Ovary (tissue), 9 donors: ENCODE measurements around the gene C5orf52. TPM values are rescaled to one million over a fixed set of nuclear protein-coding genes. Genes with fewer than 3 reads are reported as not detected.

Experiments
- DNase-seq, 5 donors: peaks; one replicate each; pipeline ENCODE4 v3.0.0-alpha.2; 2019 to 2020
- H3K27ac ChIP-seq, 2 donors: fragments of 200-600 bp; one replicate each; pipeline versions ENCODE4 v1.5.1 to v1.8.0; 2019 to 2022
- H3K27me3 ChIP-seq: fragments of 200-600 bp; one replicate; pipeline ENCODE4 v1.8.0; 2022
- H3K36me3 ChIP-seq: fragments of 200-600 bp; sonication (generic); one replicate; pipeline ENCODE4 v1.5.1; 2019
- H3K4me1 ChIP-seq: one replicate; pipeline ENCODE4 v1.8.1; 2013; ENCODE audit warnings: mild to moderate bottlenecking, moderate library complexity; ENCODE audit not compliant: insufficient read depth
- H3K4me3 ChIP-seq: fragments of 200-600 bp; sonication (generic); one replicate; pipeline ENCODE4 v1.5.1; 2017
- H3K9me3 ChIP-seq, 2 donors: fragments of 200-600 bp in 1 of 2; sonication (generic) in 1 of 2; one replicate each; pipeline versions ENCODE4 v1.5.1 to v1.8.1; 2013 to 2019; ENCODE audit warnings: mild to moderate bottlenecking in 1 of 2, moderate library complexity in 1 of 2
- CTCF ChIP-seq, 3 donors: fragments of 450-650 bp in 2 of 3; fragments of 200-600 bp in 1 of 3; IDR thresholded peaks; one replicate each; pipeline versions ENCODE4 v1.5.1 to v1.8.0; 2016 to 2022; ENCODE audit warnings: antibody characterized with exemption in 3 of 3, mild to moderate bottlenecking in 1 of 3
- EP300 ChIP-seq: sonication (generic); formaldehyde crosslinking; IDR thresholded peaks from one replicate; pipeline ENCODE4 v1.6.1; 2017; ENCODE audit warnings: antibody characterized with exemption
- POLR2A ChIP-seq: fragments of 450-650 bp; IDR thresholded peaks from one replicate; pipeline ENCODE4 v1.6.1; 2017; ENCODE audit warnings: antibody characterized with exemption, mild to moderate bottlenecking, moderate library complexity
- WGBS, 3 donors: extraction: QIAGEN DNeasy Blood & Tissue Kit in 1 of 3; methylation state at CpG; one replicate each; pipeline versions ENCODE4 v1.1.5 to v1.1.7; 2013 to 2017; 5-methylcytosine and 5-hydroxymethylcytosine counted together
- intact Hi-C, 4 donors: fragments of 100-400 bp; cut with DNase I; formaldehyde crosslinking; loops; one replicate each; pipeline versions ENCODE4 v1.11.0 to v1.15.1; 2022 to 2023
- polyA plus RNA-seq, 2 donors: library from polyadenylated mRNA; stranded (reverse); fragments of 200-250 nt in 1 of 2; fragments of 350-450 nt in 1 of 2; fragmentation: Illumina TruSeq in 1 of 2; extraction: RNeasy Lipid Tissue Mini Kit (QIAGEN cat#74804) in 1 of 2; gene quantifications; one replicate each; pipeline ENCODE4 v1.2.3, GENCODE V29; 2013 to 2014
- total RNA-seq, 7 donors: library from RNA; depleted of rRNA in 2 of 7; stranded (reverse); fragments of >200 nt in 2 of 7; fragmentation: NEBNext Ultra II Directional in 3 of 7; extraction: Animal tissue kit (Norgen Biotek cat#: 25700) in 3 of 7; gene quantifications; one replicate each; pipeline versions ENCODE4 v1.1.0 to v1.2.4, GENCODE V29; 2016 to 2023
- donor health status: DM: no; HTN: no; CAD: no; lungs with moderate emphysema.
- donor health status: DM: no; HTN: no; CAD: no.
- donor health status: Bipolar disorder and iron deficiency.
- donor health status: DM: yes; HTN: yes; CAD: no.
- donor health status: DM: no; HTN: no; CAD: no.
- donor health status: DM: yes; HTN: yes; CAD: no.

The C5orf52 gene
- total and polyA plus RNA-seq, 9 donors = not detected

- Histone ChIP-seq H3K27ac (no peak overlapping the region), H3K27me3 (no peaks in the 10 kb centered on the region), H3K9me3 (no peaks in the 10 kb centered on the region), H3K36me3 (no peaks in the 10 kb centered on the region), H3K4me1 (no peaks in the 10 kb centered on the region), H3K4me3 (no peak overlapping the region)
- intact Hi-C loops = no loop called here
- no peak for TF ChIP-seq POLR2A
- no peak for TF ChIP-seq CTCF (IDR thresholded peaks at IDR 0.05)
- no peak for TF ChIP-seq EP300
- 85 to 89% (median 89%) methylated on average over 8 of the region's 8 CpGs for WGBS, 3 donors
- DNase-seq = no peak
Measured at GRCh38 chr5:157659868-157660660, 11.3 kb upstream of the C5orf52 start.

GRCh38 chr5:157665467-157666070 lies 5.8 kb upstream of the C5orf52 start:
- DNase-seq = no peak

GRCh38 chr5:157668356-157668755 lies 3.0 kb upstream of the C5orf52 start:
- no peaks in the 10 kb centered on the region for H3K27me3 ChIP-seq
- no peak overlapping the region for H3K4me3 ChIP-seq
- peaks cover 5% of the 10 kb centered on the region for H3K4me1 ChIP-seq
- TF ChIP-seq EP300 = no peak
- no peak for TF ChIP-seq POLR2A
- TF ChIP-seq CTCF (IDR thresholded peaks at IDR 0.05) = no peak
- H3K27ac ChIP-seq = no peak overlapping the region
- intact Hi-C loops = no loop called here
- no peaks in the 10 kb centered on the region for H3K9me3 ChIP-seq
- DNase-seq = no peak
- 68 to 92% (median 70%) methylated on average over 1 of the region's 1 CpG for WGBS, 3 donors
- no peaks in the 10 kb centered on the region for H3K36me3 ChIP-seq

More at GRCh38 chr5:157665467-157666070, 5.8 kb upstream of the C5orf52 start:
- no peaks in the 10 kb centered on the region for H3K9me3 ChIP-seq
- WGBS, 3 donors = 74 to 83% (median 80%) methylated on average over 2 of the region's 2 CpGs
- no peaks in the 10 kb centered on the region for H3K27me3 ChIP-seq
- H3K36me3 ChIP-seq = no peaks in the 10 kb centered on the region
- no peaks in the 10 kb centered on the region for H3K4me1 ChIP-seq
- no peak overlapping the region for H3K4me3 ChIP-seq
- intact Hi-C loops = no loop called here
- TF ChIP-seq CTCF (IDR thresholded peaks at IDR 0.05) (no peak), POLR2A (no peak), EP300 (no peak)
- no peak overlapping the region for H3K27ac ChIP-seq

GRCh38 chr5:157669701-157670097 lies 1.6 kb upstream of the C5orf52 start:
- DNase-seq = no peak
- Histone ChIP-seq H3K4me1 (peaks cover 5% of the 10 kb centered on the region), H3K27me3 (no peaks in the 10 kb centered on the region), H3K4me3 (no peak overlapping the region), H3K27ac (no peak overlapping the region), H3K36me3 (no peaks in the 10 kb centered on the region), H3K9me3 (no peaks in the 10 kb centered on the region)
- intact Hi-C loops = no loop called here
- WGBS, 3 donors = 94 to 98% (median 97%) methylated on average over 6 of the region's 6 CpGs
- TF ChIP-seq POLR2A (no peak), EP300 (no peak)
